ENCODE data around the gene ACAA2. TPM values are rescaled to one million over a fixed set of nuclear protein-coding genes. Genes with fewer than 3 reads are reported as not detected.
"Not testable (repeated sequence)": the region's sequence is repeated elsewhere in the genome, so short reads cannot be mapped to it uniquely, and the experiment has no call there.

ACAA2 gene
- polyA plus RNA-seq, 3 donors, result 20.8 to 109 (median 97.6) TPM

DNA sequence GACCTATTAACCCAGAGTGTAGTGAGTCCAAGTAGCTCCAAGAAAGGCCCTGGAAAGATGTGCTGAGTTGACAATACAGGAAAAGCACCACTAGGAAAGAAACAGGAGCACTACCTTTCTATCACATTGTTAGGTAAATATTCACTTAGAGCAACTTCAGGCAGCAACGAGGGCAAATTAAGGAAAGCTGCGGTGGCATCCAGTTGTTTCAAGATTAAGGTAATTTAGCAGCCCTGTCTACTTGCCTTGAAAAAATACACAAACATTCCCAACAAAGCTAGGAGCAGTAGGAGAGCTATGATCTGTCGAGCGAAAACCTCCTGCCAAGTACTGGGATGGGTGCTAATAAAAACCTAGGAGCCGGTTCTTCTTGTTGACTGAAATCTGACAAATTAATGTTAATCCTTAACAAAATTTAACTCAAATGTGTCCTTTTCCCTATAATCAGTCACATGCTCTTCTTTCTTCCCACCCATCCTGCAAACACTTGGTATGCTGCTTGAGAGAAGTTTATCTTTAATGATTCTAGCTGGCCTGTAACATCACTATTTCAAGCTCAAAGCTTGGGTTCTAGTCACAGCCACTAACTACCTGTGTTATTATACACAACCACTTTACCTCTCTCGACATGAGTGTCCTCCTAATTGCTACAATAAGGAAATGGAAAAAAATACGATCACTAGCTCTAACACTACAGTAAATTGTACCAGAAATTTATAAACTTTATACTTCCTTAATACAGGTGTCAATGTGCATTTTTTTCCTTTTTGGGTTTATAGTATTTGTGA, 2.0 kb downstream of the ACAA2 start:
- no peak for DNase-seq
- TF ChIP-seq, protein P1, sequence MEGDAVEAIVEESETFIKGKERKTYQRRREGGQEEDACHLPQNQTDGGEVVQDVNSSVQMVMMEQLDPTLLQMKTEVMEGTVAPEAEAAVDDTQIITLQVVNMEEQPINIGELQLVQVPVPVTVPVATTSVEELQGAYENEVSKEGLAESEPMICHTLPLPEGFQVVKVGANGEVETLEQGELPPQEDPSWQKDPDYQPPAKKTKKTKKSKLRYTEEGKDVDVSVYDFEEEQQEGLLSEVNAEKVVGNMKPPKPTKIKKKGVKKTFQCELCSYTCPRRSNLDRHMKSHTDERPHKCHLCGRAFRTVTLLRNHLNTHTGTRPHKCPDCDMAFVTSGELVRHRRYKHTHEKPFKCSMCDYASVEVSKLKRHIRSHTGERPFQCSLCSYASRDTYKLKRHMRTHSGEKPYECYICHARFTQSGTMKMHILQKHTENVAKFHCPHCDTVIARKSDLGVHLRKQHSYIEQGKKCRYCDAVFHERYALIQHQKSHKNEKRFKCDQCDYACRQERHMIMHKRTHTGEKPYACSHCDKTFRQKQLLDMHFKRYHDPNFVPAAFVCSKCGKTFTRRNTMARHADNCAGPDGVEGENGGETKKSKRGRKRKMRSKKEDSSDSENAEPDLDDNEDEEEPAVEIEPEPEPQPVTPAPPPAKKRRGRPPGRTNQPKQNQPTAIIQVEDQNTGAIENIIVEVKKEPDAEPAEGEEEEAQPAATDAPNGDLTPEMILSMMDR (IDR thresholded peaks at IDR 0.05), result no peak
- Histone ChIP-seq H3K36me3 (replicated peaks in 1 of 2; ENCODE audit: control insufficient read depth in 1 of 2, insufficient read depth in 2 of 2, low read length in 2 of 2) (no peaks in the 10 kb centered on the region), H3K4me2 (replicated peaks; ENCODE audit: extremely low read depth, low read length, poor library complexity, severe bottlenecking) (no peak overlapping the region), H3K4me1 (ENCODE audit: control insufficient read depth in 1 of 2, insufficient read depth in 2 of 2, low read length in 2 of 2) (peaks cover 20 to 26% of the 10 kb centered on the region in 2 donors), H3K9me3 (replicated peaks in 1 of 2; ENCODE audit: control insufficient read depth in 1 of 2, insufficient read depth in 1 of 2, low read length in 2 of 2) (peaks cover 11 to 16% of the 10 kb centered on the region in 2 donors), H3K4me3 (replicated peaks in 1 of 3; ENCODE audit: low read depth in 2 of 3, low read length in 3 of 3) (no peak overlapping the region), H2AFZ (ENCODE audit: insufficient read depth, low read depth, low read length, poor library complexity, severe bottlenecking) (no peak overlapping the region), H3K9ac (ENCODE audit: insufficient read depth, low read length, poor library complexity, severe bottlenecking) (no peak overlapping the region), H3K27me3 (ENCODE audit: control insufficient read depth in 2 of 2, insufficient read depth in 2 of 2, low read length in 2 of 2) (no peaks in the 10 kb centered on the region), H3K27ac (ENCODE audit: low read depth in 1 of 2, low read length in 2 of 2) (no peak overlapping the region), H4K20me1 (ENCODE audit: insufficient read depth, low read length) (peaks cover 7% of the 10 kb centered on the region), H3K79me2 (ENCODE audit: insufficient read depth, low read length) (peaks cover 63% of the 10 kb centered on the region)
- H3K4me3 Mint-ChIP-seq, result no peak overlapping the region
- peaks cover 11 to 26% (median 16%) of the 10 kb centered on the region in 7 donors for H3K9me3 Mint-ChIP-seq
- no CpG with 5 or more reads among the region's 7 CpGs for WGBS (ENCODE audit: insufficient coverage)
- intact Hi-C loops (cut with micrococcal nuclease), result loop anchor here (5.0 kb wide), 2 partner anchors 319 to 324 kb away; partner anchors contain the start of genes C18orf32 (in 1 of the 2) and RPL17 (in 1 of the 2)
- H3K4me1 Mint-ChIP-seq, result peaks cover 37% of the 10 kb centered on the region
- H3K27me3 Mint-ChIP-seq (ENCODE audit: low read depth in 3 of 3), result peaks cover 0 to 3% (median 0%) of the 10 kb centered on the region in 3 donors
- H3K36me3 Mint-ChIP-seq, result peaks cover 2 to 25% of the 10 kb centered on the region in 2 donors
- no peak overlapping the region for H3K27ac Mint-ChIP-seq

DNA sequence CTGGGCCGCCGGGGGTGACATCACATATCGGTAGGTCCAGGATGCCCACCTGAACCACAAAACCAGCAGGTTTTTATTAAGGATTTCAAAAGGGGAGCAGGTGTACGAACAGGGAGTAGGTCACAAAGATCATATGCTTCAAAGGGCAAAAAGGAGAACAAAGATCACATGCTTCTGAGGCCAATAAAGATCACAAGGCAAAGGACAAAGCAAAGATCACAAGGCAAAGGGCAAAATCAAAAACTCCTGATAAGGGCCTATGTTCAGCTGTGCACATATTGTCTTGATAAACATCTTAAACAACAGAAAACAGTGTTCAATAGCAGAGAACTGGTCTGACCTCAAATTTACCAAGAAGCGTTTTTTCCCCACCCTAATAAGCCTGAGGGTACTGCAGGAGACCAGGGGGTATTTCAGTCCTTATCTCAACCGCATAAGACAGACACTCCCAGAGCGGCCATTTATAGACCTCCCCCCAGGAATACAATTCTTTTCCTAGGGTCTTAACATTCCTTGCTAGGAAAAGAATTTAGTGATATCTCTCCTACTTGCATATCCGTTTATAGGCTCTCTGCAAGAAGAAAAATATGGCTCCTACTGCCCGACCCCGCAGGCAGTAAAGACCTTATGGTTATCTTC, 4.7 kb downstream of the ACAA2 start:
- H3K4me3 ChIP-seq (replicated peaks in 1 of 3; ENCODE audit: low read depth in 2 of 3, low read length in 3 of 3); intact Hi-C loops (cut with micrococcal nuclease); H3K27me3 ChIP-seq (ENCODE audit: control insufficient read depth in 2 of 2, insufficient read depth in 2 of 2, low read length in 2 of 2); DNase-seq; H2AFZ ChIP-seq (ENCODE audit: insufficient read depth, low read depth, low read length, poor library complexity, severe bottlenecking); H3K27ac Mint-ChIP-seq; H3K27ac ChIP-seq (ENCODE audit: low read depth in 1 of 2, low read length in 2 of 2); H3K27me3 Mint-ChIP-seq (ENCODE audit: low read depth in 3 of 3); H3K4me3 Mint-ChIP-seq; H3K36me3 ChIP-seq (replicated peaks in 1 of 2; ENCODE audit: control insufficient read depth in 1 of 2, insufficient read depth in 2 of 2, low read length in 2 of 2); H3K4me2 ChIP-seq (replicated peaks; ENCODE audit: extremely low read depth, low read length, poor library complexity, severe bottlenecking); H3K9ac ChIP-seq (ENCODE audit: insufficient read depth, low read length, poor library complexity, severe bottlenecking): not testable (repeated sequence)
- Mint-ChIP-seq H3K9me3 (peaks cover 11 to 26% (median 17%) of the 10 kb centered on the region in 7 donors), H3K36me3 (peaks cover 2 to 25% of the 10 kb centered on the region in 2 donors), H3K4me1 (peaks cover 28% of the 10 kb centered on the region)
- Histone ChIP-seq H3K79me2 (ENCODE audit: insufficient read depth, low read length) (peaks cover 87% of the 10 kb centered on the region), H3K9me3 (replicated peaks in 1 of 2; ENCODE audit: control insufficient read depth in 1 of 2, insufficient read depth in 1 of 2, low read length in 2 of 2) (peaks cover 11 to 16% of the 10 kb centered on the region in 2 donors), H3K4me1 (ENCODE audit: control insufficient read depth in 1 of 2, insufficient read depth in 2 of 2, low read length in 2 of 2) (peaks cover 14 to 18% of the 10 kb centered on the region in 2 donors), H4K20me1 (ENCODE audit: insufficient read depth, low read length) (peaks cover 28% of the 10 kb centered on the region)
- WGBS (ENCODE audit: insufficient coverage), result 87% methylated on average over 4 of the region's 10 CpGs
